Measurements from ENCODE around the gene PIGC.

DNA sequence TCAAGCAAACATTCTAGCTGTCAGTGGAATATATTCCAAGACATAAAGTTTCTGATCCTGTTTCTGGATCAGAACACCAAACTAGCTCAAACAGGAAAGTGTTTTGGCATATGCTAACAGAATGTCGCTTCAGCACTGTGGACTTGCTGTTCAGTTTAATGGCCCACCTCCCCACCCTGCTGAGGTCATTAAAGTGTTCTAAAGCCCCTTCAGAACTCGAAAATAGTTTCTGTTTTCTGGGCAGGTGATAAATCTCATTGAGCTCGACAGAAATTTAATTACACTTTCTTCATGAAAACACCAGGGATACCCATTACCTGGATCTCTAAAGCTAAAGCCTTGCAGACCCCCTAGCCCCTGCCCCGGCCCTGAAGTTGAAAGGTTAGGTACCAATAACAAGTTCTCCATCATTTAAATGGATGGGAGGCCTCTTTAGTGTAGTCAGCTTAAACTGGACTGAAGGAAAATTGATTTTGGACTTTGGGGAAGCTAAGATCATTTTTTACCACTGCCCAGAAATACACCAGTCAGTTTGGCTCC lies 27.3 kb downstream of the PIGC start:
- TF ChIP-seq, protein P1, sequence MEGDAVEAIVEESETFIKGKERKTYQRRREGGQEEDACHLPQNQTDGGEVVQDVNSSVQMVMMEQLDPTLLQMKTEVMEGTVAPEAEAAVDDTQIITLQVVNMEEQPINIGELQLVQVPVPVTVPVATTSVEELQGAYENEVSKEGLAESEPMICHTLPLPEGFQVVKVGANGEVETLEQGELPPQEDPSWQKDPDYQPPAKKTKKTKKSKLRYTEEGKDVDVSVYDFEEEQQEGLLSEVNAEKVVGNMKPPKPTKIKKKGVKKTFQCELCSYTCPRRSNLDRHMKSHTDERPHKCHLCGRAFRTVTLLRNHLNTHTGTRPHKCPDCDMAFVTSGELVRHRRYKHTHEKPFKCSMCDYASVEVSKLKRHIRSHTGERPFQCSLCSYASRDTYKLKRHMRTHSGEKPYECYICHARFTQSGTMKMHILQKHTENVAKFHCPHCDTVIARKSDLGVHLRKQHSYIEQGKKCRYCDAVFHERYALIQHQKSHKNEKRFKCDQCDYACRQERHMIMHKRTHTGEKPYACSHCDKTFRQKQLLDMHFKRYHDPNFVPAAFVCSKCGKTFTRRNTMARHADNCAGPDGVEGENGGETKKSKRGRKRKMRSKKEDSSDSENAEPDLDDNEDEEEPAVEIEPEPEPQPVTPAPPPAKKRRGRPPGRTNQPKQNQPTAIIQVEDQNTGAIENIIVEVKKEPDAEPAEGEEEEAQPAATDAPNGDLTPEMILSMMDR (IDR thresholded peaks at IDR 0.05) = no peak
- no peak for TF ChIP-seq POLR2A (IDR thresholded peaks at IDR 0.05)
